Thymus (tissue), 11 donors: ENCODE data around the gene CARTPT. TPM values are rescaled to one million over a fixed set of nuclear protein-coding genes. Genes with fewer than 3 reads are reported as not detected.

Experiments used
- DNase-seq, 9 donors: peaks; one replicate each; pipeline ENCODE4 v3.0.0-alpha.2; 2013; ENCODE audit warnings: low spot score in 9 of 9, low read depth in 6 of 9, missing footprints in 1 of 9
- H3K27ac ChIP-seq, 2 donors: one replicate each; pipeline ENCODE4 v1.5.1; 2013; ENCODE audit warnings: control low read depth in 1 of 2, low read depth in 1 of 2, low read length in 1 of 2, mild to moderate bottlenecking in 1 of 2, moderate library complexity in 1 of 2
- H3K27me3 ChIP-seq, 2 donors: one replicate each; pipeline ENCODE4 v1.5.1; 2013; ENCODE audit warnings: low read length in 1 of 2; ENCODE audit not compliant: control insufficient read depth in 2 of 2, insufficient read depth in 1 of 2
- H3K36me3 ChIP-seq, 2 donors: one replicate each; pipeline ENCODE4 v1.5.1; 2013; ENCODE audit warnings: low read length in 1 of 2, mild to moderate bottlenecking in 1 of 2, moderate library complexity in 1 of 2; ENCODE audit not compliant: control insufficient read depth in 2 of 2, insufficient read depth in 2 of 2
- H3K4me1 ChIP-seq, 2 donors: one replicate each; pipeline ENCODE4 v1.5.1; 2013; ENCODE audit warnings: low read length in 2 of 2; ENCODE audit not compliant: control insufficient read depth in 2 of 2, insufficient read depth in 2 of 2
- H3K4me3 ChIP-seq, 2 donors: one replicate each; pipeline ENCODE4 v1.5.1; 2013; ENCODE audit warnings: low read length in 2 of 2, control low read depth in 1 of 2, mild to moderate bottlenecking in 1 of 2
- H3K9me3 ChIP-seq, 2 donors: one replicate each; pipeline ENCODE4 v1.5.1; 2013; ENCODE audit warnings: low read length in 1 of 2, mild to moderate bottlenecking in 1 of 2; ENCODE audit not compliant: control insufficient read depth in 2 of 2, insufficient read depth in 1 of 2
- WGBS: extraction: QIAGEN DNeasy Blood & Tissue Kit; methylation state at CpG from one replicate; pipeline ENCODE4 v1.1.7; 2013; 5-methylcytosine and 5-hydroxymethylcytosine counted together
- polyA plus RNA-seq: library from polyadenylated mRNA; stranded (reverse); fragments of 200-250 nt; gene quantifications from one replicate; pipeline ENCODE4 v1.2.3, GENCODE V29; 2013
- total RNA-seq: library from RNA; stranded (reverse); fragments of 120-200 nt; gene quantifications from one replicate; pipeline ENCODE4 v1.2.4, GENCODE V29; 2013
- donor health status: healthy.

The CARTPT gene
- total and polyA plus RNA-seq, 2 donors: 0.24 to 2.9 TPM

- Histone ChIP-seq H3K9me3 (no peaks in the 10 kb centered on the region), H3K4me1 (no peaks in the 10 kb centered on the region), H3K4me3 (no peak overlapping the region), H3K36me3 (no peaks in the 10 kb centered on the region), H3K27me3 (peaks cover 0 to 2% of the 10 kb centered on the region in 2 donors), H3K27ac (no peak overlapping the region)
- DNase-seq: no peak
- 75% methylated on average over 14 of the region's 14 CpGs for WGBS
These were observed 21.1 kb upstream of the CARTPT start for GRCh38 chr5:71697967-71698366.

GRCh38 chr5:71699233-71699632, 19.8 kb upstream of the CARTPT start:
- no peaks in the 10 kb centered on the region for H3K4me1 ChIP-seq
- H3K27me3 ChIP-seq: peaks cover 0 to 4% of the 10 kb centered on the region in 2 donors
- no peak overlapping the region for H3K27ac ChIP-seq
- no peak overlapping the region for H3K4me3 ChIP-seq
- no peak for DNase-seq
- 86% methylated on average over 2 of the region's 2 CpGs for WGBS
- no peaks in the 10 kb centered on the region for H3K9me3 ChIP-seq
- no peaks in the 10 kb centered on the region for H3K36me3 ChIP-seq

GRCh38 chr5:71699751-71700150, 19.3 kb upstream of the CARTPT start:
- Histone ChIP-seq H3K36me3 (no peaks in the 10 kb centered on the region), H3K27me3 (peaks cover 0 to 4% of the 10 kb centered on the region in 2 donors)
- 76% methylated on average over 2 of the region's 2 CpGs for WGBS

GRCh38 chr5:71700803-71701202, 18.3 kb upstream of the CARTPT start:
- peaks cover 0 to 2% of the 10 kb centered on the region in 2 donors for H3K27me3 ChIP-seq
- H3K4me1 ChIP-seq: no peaks in the 10 kb centered on the region
- H3K36me3 ChIP-seq: no peaks in the 10 kb centered on the region
- H3K9me3 ChIP-seq: no peaks in the 10 kb centered on the region
- H3K4me3 ChIP-seq: no peak overlapping the region
- no peak for DNase-seq
- no peak overlapping the region for H3K27ac ChIP-seq

More at GRCh38 chr5:71699751-71700150, 19.3 kb upstream of the CARTPT start:
- H3K27ac ChIP-seq: no peak overlapping the region
- no peak overlapping the region for H3K4me3 ChIP-seq
- DNase-seq: no peak
- no peaks in the 10 kb centered on the region for H3K4me1 ChIP-seq
- no peaks in the 10 kb centered on the region for H3K9me3 ChIP-seq

GRCh38 chr5:71701407-71701806, 17.7 kb upstream of the CARTPT start:
- H3K27ac ChIP-seq: no peak overlapping the region
- H3K4me1 ChIP-seq: no peaks in the 10 kb centered on the region
- peaks cover 0 to 2% of the 10 kb centered on the region in 2 donors for H3K27me3 ChIP-seq
- H3K4me3 ChIP-seq: no peak overlapping the region
- WGBS: 92% methylated on average over 3 of the region's 3 CpGs
- DNase-seq: no peak
- no peaks in the 10 kb centered on the region for H3K9me3 ChIP-seq
- no peaks in the 10 kb centered on the region for H3K36me3 ChIP-seq

- no peak for DNase-seq
- Histone ChIP-seq H3K4me1 (no peaks in the 10 kb centered on the region), H3K4me3 (no peak overlapping the region), H3K27me3 (peaks cover 0 to 2% of the 10 kb centered on the region in 2 donors), H3K9me3 (no peaks in the 10 kb centered on the region), H3K36me3 (no peaks in the 10 kb centered on the region), H3K27ac (no peak overlapping the region)
- 57% methylated on average over 4 of the region's 4 CpGs for WGBS
These were observed 15.1 kb upstream of the CARTPT start for GRCh38 chr5:71703941-71704340.

- H3K4me1 ChIP-seq: no peaks in the 10 kb centered on the region
- 89% methylated on average over 5 of the region's 5 CpGs for WGBS
- H3K4me3 ChIP-seq: no peak overlapping the region
- no peaks in the 10 kb centered on the region for H3K36me3 ChIP-seq
- H3K9me3 ChIP-seq: no peaks in the 10 kb centered on the region
- peaks cover 0 to 2% of the 10 kb centered on the region in 2 donors for H3K27me3 ChIP-seq
- DNase-seq: no peak
- H3K27ac ChIP-seq: no peak overlapping the region
These were observed 13.7 kb upstream of the CARTPT start for GRCh38 chr5:71705421-71705820.

GRCh38 chr5:71706906-71707305, 12.2 kb upstream of the CARTPT start:
- DNase-seq: no peak
- no peak overlapping the region for H3K27ac ChIP-seq
- H3K36me3 ChIP-seq: no peaks in the 10 kb centered on the region
- H3K4me1 ChIP-seq: no peaks in the 10 kb centered on the region
- H3K9me3 ChIP-seq: no peaks in the 10 kb centered on the region
- 89% methylated on average over 3 of the region's 3 CpGs for WGBS
- no peak overlapping the region for H3K4me3 ChIP-seq
- peaks cover 0 to 2% of the 10 kb centered on the region in 2 donors for H3K27me3 ChIP-seq

- H3K27ac ChIP-seq: no peak overlapping the region
These were observed 7.5 kb upstream of the CARTPT start for GRCh38 chr5:71711610-71712009.

GRCh38 chr5:71714911-71715310, 4.2 kb upstream of the CARTPT start:
- DNase-seq: no peak
- 45% methylated on average over 2 of the region's 2 CpGs for WGBS

More at GRCh38 chr5:71711610-71712009, 7.5 kb upstream of the CARTPT start:
- peaks cover 0 to 2% of the 10 kb centered on the region in 2 donors for H3K27me3 ChIP-seq
- H3K9me3 ChIP-seq: no peaks in the 10 kb centered on the region
- 88% methylated on average over 4 of the region's 4 CpGs for WGBS
- no peak overlapping the region for H3K4me3 ChIP-seq
- H3K4me1 ChIP-seq: no peaks in the 10 kb centered on the region
- H3K36me3 ChIP-seq: no peaks in the 10 kb centered on the region
- no peak for DNase-seq

More at GRCh38 chr5:71714911-71715310, 4.2 kb upstream of the CARTPT start:
- H3K27ac ChIP-seq: no peak overlapping the region
- peaks cover 5 to 27% of the 10 kb centered on the region in 2 donors for H3K27me3 ChIP-seq
- H3K4me3 ChIP-seq: no peak overlapping the region
- H3K4me1 ChIP-seq: no peaks in the 10 kb centered on the region
- H3K36me3 ChIP-seq: no peaks in the 10 kb centered on the region
- peaks cover 0 to 4% of the 10 kb centered on the region in 2 donors for H3K9me3 ChIP-seq
